B cell (primary cell): ENCODE measurements around the gene SPSB1. TPM values are rescaled to one million over a fixed set of nuclear protein-coding genes. Genes with fewer than 3 reads are reported as not detected.

Experiments
- ATAC-seq: fragments of 200-7000 bp; cut with Tn5 transposase; one replicate; pipeline ENCODE4 v1.10.0; 2021; ENCODE audit warnings: low read depth, mild to moderate bottlenecking, moderate number of reproducible peaks, moderate library complexity
- CTCF ChIA-PET: fragments of 350-600 bp; sonication (Branson Sonifier 250); formaldehyde crosslinking; loops from one replicate; lab custom pipeline; 2021; ENCODE audit warnings: antibody characterized with exemption, inconsistent platforms; lab: Charles Lee
- POLR2A ChIA-PET: fragments of 350-600 bp; sonication (Branson Sonifier 250); formaldehyde crosslinking; loops from one replicate; lab custom pipeline; 2021; ENCODE audit warnings: antibody characterized with exemption; lab: Charles Lee
- DNase-seq: peaks from one replicate; pipeline ENCODE4 v3.0.0; 2013
- H2AFZ ChIP-seq: 2 replicates; pipeline ENCODE4 v1.6.1; 2012; ENCODE audit warnings: mild to moderate bottlenecking, low read depth, low read length; ENCODE audit not compliant: insufficient read depth, poor library complexity, severe bottlenecking
- H3K27ac ChIP-seq, 2 donors: 1 replicate in 1 of 2; 2 replicates in 1 of 2; pipeline ENCODE4 v1.5.1; 2012 to 2013; ENCODE audit warnings: low read length in 2 of 2, mild to moderate bottlenecking in 2 of 2, moderate library complexity in 1 of 2
- H3K27me3 ChIP-seq, 4 experiments: fragments of 200-600 bp in 1 of 4; sonication (generic) in 1 of 4; replicated peaks in 1 of 4; 1 replicate in 2 of 4; 2 replicates in 2 of 4; pipeline versions ENCODE4 v1.6.1 to v1.7.0; 2013 to 2016; ENCODE audit warnings: low read length in 3 of 4, mild to moderate bottlenecking in 2 of 4, mixed read lengths in 1 of 4, moderate library complexity in 1 of 4; ENCODE audit not compliant: insufficient read depth in 4 of 4, control insufficient read depth in 3 of 4; ENCODE audit errors: control extremely low read depth in 1 of 4
- H3K36me3 ChIP-seq, 2 experiments: replicated peaks in 1 of 2; 1 replicate in 1 of 2; 2 replicates in 1 of 2; pipeline versions ENCODE4 v1.6.1 to v1.7.1; 2013; ENCODE audit warnings: low read length in 1 of 2; ENCODE audit not compliant: insufficient read depth in 2 of 2, control insufficient read depth in 1 of 2; ENCODE audit errors: control extremely low read depth in 1 of 2, extremely low read depth in 1 of 2
- H3K4me1 ChIP-seq, 2 donors: fragments of 200-600 bp in 1 of 2; sonication (generic) in 1 of 2; 1 replicate in 1 of 2; 2 replicates in 1 of 2; pipeline versions ENCODE4 v1.5.1 to v1.6.1; 2013 to 2017; ENCODE audit warnings: low read length in 2 of 2; ENCODE audit not compliant: control insufficient read depth in 2 of 2, insufficient read depth in 2 of 2
- H3K4me2 ChIP-seq: replicated peaks from 2 replicates; pipeline ENCODE3; 2012; ENCODE audit warnings: mild to moderate bottlenecking, low read depth, low read length; ENCODE audit not compliant: poor library complexity, severe bottlenecking
- H3K4me3 ChIP-seq, 5 experiments: fragments of 200-600 bp in 1 of 5; sonication (generic) in 1 of 5; 1 replicate in 3 of 5; 2 replicates in 2 of 5; pipeline versions ENCODE4 v1.5.1 to v1.7.0; 2011 to 2016; ENCODE audit warnings: low read length in 4 of 5, mild to moderate bottlenecking in 4 of 5, low read depth in 2 of 5, control low read depth in 1 of 5, moderate library complexity in 1 of 5; ENCODE audit not compliant: insufficient read depth in 1 of 5; ENCODE audit errors: control extremely low read depth in 1 of 5, extremely low read depth in 1 of 5
- H3K79me2 ChIP-seq: fragments of 200-600 bp; sonication (generic); one replicate; pipeline ENCODE4 v1.6.0; 2016; ENCODE audit warnings: low read length; ENCODE audit not compliant: control insufficient read depth, insufficient read depth
- H3K9ac ChIP-seq: fragments of 200-600 bp; sonication (generic); 2 replicates; pipeline ENCODE4 v1.6.1; 2017; ENCODE audit warnings: mild to moderate bottlenecking, low read length, moderate library complexity
- H3K9me3 ChIP-seq, 3 donors: one replicate each; pipeline versions ENCODE4 v1.6.1 to v1.7.1; 2013; ENCODE audit warnings: low read length in 2 of 3; ENCODE audit not compliant: control insufficient read depth in 2 of 3, insufficient read depth in 1 of 3; ENCODE audit errors: control extremely low read depth in 1 of 3
- H4K20me1 ChIP-seq: 2 replicates; pipeline ENCODE4 v1.6.0; 2012; ENCODE audit warnings: mild to moderate bottlenecking, low read length; ENCODE audit not compliant: insufficient read depth, control insufficient read depth, poor library complexity, severe bottlenecking
- H3K27ac Mint-ChIP-seq: one replicate; pipeline ENCODE4 v1.8.0; 2021; ENCODE audit warnings: mixed read lengths
- H3K27me3 Mint-ChIP-seq: one replicate; pipeline ENCODE4 v1.8.0; 2021; ENCODE audit warnings: mixed read lengths
- H3K4me1 Mint-ChIP-seq: one replicate; pipeline ENCODE4 v1.8.0; 2021; ENCODE audit warnings: mixed read lengths
- H3K4me3 Mint-ChIP-seq: one replicate; pipeline ENCODE4 v1.8.0; 2021; ENCODE audit warnings: mixed read lengths
- H3K9me3 Mint-ChIP-seq: one replicate; pipeline ENCODE4 v1.8.0; 2022; ENCODE audit warnings: mixed read lengths; ENCODE audit not compliant: insufficient read depth
- EZH2 ChIP-seq: IDR thresholded peaks from 2 replicates; pipeline ENCODE4 v1.6.1; 2012; ENCODE audit warnings: borderline replicate concordance, low read depth, mild to moderate bottlenecking, moderate library complexity, low read length; ENCODE audit not compliant: insufficient read depth, poor library complexity, severe bottlenecking
- WGBS: methylation state at CpG from one replicate; pipeline ENCODE4 v1.1.5; 2013; ENCODE audit warnings: missing lambda C conversion rate; ENCODE audit not compliant: insufficient coverage; 5-methylcytosine and 5-hydroxymethylcytosine counted together
- intact Hi-C: fragments of 100-400 bp; cut with micrococcal nuclease; formaldehyde crosslinking; loops from one replicate; pipeline ENCODE4 v1.10.0; 2022
- polyA plus RNA-seq: library from polyadenylated mRNA; depleted of rRNA; stranded (reverse); fragments of >200 nt; gene quantifications from 2 replicates; pipeline ENCODE4 v1.2.3, GENCODE V29; 2012
- total RNA-seq, 2 donors: library from RNA; stranded (reverse); fragments of 120-200 nt in 1 of 2; gene quantifications; 1 replicate in 1 of 2; 2 replicates in 1 of 2; pipeline versions ENCODE4 v1.2.3 to v1.2.4, GENCODE V29; 2013 to 2022
- TF ChIP-seq, protein P1 (sequence below): fragments of 200-600 bp; IDR thresholded peaks from one replicate; pipeline ENCODE4 v1.8.0; 2022; ENCODE audit warnings: antibody characterized with exemption, mild to moderate bottlenecking

SPSB1 gene
- total and polyA plus RNA-seq, 2 donors (not counting 1 experiment from before 2014, with no cell fraction given) = 1.7 to 9.4 TPM

DNA sequence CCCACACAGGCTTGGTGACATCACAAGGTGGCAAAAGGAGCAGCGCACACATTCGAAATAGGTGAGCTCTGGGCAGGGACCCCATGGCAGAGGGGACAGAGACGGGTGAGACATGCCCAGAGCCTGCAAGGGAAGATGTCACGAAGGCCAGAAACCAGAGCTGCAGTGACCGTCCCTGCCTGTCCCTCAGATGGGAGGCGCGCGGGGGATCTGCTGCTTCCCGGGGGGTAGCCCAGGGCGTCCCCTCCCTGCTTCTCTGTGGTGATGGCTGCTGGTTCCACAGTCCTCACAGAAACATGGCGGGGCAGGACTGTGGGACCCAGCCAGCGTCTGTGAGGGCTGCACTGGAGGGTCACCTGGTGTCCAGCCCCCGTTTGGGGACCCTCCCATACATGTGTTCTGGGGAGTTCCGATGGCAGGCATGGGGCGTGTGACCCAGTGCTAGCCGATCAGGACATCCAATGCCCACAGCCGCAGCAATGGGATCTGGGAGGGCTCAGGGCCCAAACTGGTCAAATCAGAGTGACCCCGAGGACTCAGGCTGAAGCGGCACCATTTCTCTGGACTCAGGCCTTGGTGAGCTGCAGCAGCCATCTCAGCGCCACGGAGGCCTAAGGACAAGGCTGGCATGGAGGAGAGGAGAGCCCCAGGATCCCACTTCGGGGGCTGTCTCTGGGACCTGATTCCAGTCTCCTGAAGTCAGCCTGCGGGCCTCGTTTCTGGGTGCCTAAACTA is 20.7 kb upstream of the SPSB1 start:
- H3K27ac Mint-ChIP-seq = no peak overlapping the region
- Histone ChIP-seq H3K9me3 (no peaks in the 10 kb centered on the region), H2AFZ (no peak overlapping the region), H3K9ac (no peak overlapping the region), H3K27me3 (no peaks in the 10 kb centered on the region), H3K27ac (no peak overlapping the region), H3K4me3 (no peak overlapping the region), H3K79me2 (no peaks in the 10 kb centered on the region), H3K36me3 (peaks cover 0 to 8% of the 10 kb centered on the region in 2 experiments), H3K4me2 (no peak overlapping the region), H4K20me1 (no peaks in the 10 kb centered on the region), H3K4me1 (peaks cover 0 to 2% of the 10 kb centered on the region in 2 donors)
- H3K4me3 Mint-ChIP-seq = no peak overlapping the region
- 93% methylated on average over 24 of the region's 24 CpGs for WGBS
- CTCF ChIA-PET = interaction anchor here (1.0 to 1.4 kb wide), 2 partner anchors 18 to 219 kb away, joined by 3 to 4 read pairs; no protein-coding TSS in a partner anchor
- H3K4me1 Mint-ChIP-seq = peaks cover 8% of the 10 kb centered on the region
- no peaks in the 10 kb centered on the region for H3K27me3 Mint-ChIP-seq
- no peak for ATAC-seq
- no peaks in the 10 kb centered on the region for H3K9me3 Mint-ChIP-seq
- no peak for DNase-seq
- intact Hi-C loops = no loop called here
- POLR2A ChIA-PET = interaction anchor here (0.6 kb wide), 1 partner anchor 562 kb away, joined by 3 read pairs; no protein-coding TSS in a partner anchor
- TF ChIP-seq EZH2 = no peak
- TF ChIP-seq, protein P1, sequence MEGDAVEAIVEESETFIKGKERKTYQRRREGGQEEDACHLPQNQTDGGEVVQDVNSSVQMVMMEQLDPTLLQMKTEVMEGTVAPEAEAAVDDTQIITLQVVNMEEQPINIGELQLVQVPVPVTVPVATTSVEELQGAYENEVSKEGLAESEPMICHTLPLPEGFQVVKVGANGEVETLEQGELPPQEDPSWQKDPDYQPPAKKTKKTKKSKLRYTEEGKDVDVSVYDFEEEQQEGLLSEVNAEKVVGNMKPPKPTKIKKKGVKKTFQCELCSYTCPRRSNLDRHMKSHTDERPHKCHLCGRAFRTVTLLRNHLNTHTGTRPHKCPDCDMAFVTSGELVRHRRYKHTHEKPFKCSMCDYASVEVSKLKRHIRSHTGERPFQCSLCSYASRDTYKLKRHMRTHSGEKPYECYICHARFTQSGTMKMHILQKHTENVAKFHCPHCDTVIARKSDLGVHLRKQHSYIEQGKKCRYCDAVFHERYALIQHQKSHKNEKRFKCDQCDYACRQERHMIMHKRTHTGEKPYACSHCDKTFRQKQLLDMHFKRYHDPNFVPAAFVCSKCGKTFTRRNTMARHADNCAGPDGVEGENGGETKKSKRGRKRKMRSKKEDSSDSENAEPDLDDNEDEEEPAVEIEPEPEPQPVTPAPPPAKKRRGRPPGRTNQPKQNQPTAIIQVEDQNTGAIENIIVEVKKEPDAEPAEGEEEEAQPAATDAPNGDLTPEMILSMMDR = no peak

DNA sequence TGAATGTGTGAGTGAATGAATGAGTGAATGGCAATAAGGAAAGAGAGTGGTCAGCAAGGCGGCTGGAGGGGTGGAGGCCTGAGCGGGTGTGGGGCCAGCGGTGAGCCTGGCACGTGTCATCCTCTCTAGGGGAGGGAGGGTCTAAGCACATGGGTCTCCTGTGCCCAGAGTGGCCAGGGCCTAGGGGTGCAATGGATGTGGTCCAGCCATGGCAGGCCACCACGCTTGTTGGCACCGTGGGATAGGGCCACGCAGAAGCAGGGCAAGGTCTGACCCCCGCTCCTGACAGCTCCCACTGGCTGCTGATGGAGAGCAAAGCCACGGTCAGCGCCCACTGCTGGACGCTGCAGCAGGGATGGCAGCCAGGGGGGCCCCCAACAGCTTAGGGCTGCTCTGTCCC is 19.5 kb upstream of the SPSB1 start:
- H3K4me3 Mint-ChIP-seq = no peak overlapping the region
- H3K9me3 Mint-ChIP-seq = no peaks in the 10 kb centered on the region
- ATAC-seq = no peak
- no peaks in the 10 kb centered on the region for H3K27me3 Mint-ChIP-seq
- no peak overlapping the region for H3K27ac ChIP-seq
- peaks cover 0 to 2% of the 10 kb centered on the region in 2 donors for H3K4me1 ChIP-seq
- H4K20me1 ChIP-seq = no peaks in the 10 kb centered on the region
- WGBS = 98% methylated on average over 11 of the region's 11 CpGs
- peaks cover 6% of the 10 kb centered on the region for H3K4me1 Mint-ChIP-seq
- no peak overlapping the region for H3K4me3 ChIP-seq
- intact Hi-C loops = no loop called here
- peaks cover 0 to 6% (median 3%) of the 10 kb centered on the region in 3 donors for H3K9me3 ChIP-seq
- no peak overlapping the region for H3K9ac ChIP-seq
- H3K4me2 ChIP-seq = no peak overlapping the region
- DNase-seq = no peak
- H3K27me3 ChIP-seq = no peaks in the 10 kb centered on the region
- TF ChIP-seq, protein P1 = no peak
- no peak for TF ChIP-seq EZH2
- POLR2A ChIA-PET = no interaction called here
- H3K79me2 ChIP-seq = no peaks in the 10 kb centered on the region
- peaks cover 0 to 3% of the 10 kb centered on the region in 2 experiments for H3K36me3 ChIP-seq
- CTCF ChIA-PET = interaction anchor here (1.0 to 1.4 kb wide), 2 partner anchors 17 to 218 kb away, joined by 3 to 4 read pairs; no protein-coding TSS in a partner anchor
- no peak overlapping the region for H2AFZ ChIP-seq
- H3K27ac Mint-ChIP-seq = no peak overlapping the region
